Epithelial cell of esophagus (primary cell): ENCODE results near the gene GNAI1.

Experiments used
- DNase-seq: peaks from one replicate; pipeline ENCODE4 v3.0.0; 2010; ENCODE audit warnings: low read depth
- H3K4me3 ChIP-seq: 2 replicates; pipeline ENCODE4 v1.5.1; 2011; ENCODE audit warnings: mild to moderate bottlenecking, low read length, control low read depth
- TF ChIP-seq, protein P1 (sequence below): IDR thresholded peaks from 2 replicates; pipeline ENCODE4 v1.5.1; 2011; ENCODE audit warnings: low read depth, mild to moderate bottlenecking, low read length, control low read depth, inconsistent platforms; ENCODE audit not compliant: insufficient read depth; ENCODE audit errors: missing control alignments

The GNAI1 gene

DNA sequence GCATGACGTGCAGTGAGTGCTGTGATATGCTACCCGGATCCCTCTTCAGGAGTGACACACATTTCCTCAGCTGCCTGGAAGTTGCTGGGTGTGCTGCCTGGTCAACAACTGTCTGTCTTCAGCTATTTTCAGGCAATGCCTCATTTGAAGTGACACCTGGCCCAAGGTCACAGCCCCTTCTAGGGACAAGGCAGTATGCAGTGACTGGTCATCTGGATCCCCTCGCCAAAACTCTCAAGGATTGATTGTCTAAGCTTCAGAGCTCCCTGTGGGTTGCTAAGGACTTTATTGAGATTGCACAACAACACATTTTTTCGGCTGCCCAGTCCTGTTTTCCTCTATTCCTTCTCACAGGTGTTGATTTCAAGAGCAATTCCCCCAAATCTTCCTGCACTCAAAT is 108.8 kb downstream of the GNAI1 start:
- TF ChIP-seq, protein P1, sequence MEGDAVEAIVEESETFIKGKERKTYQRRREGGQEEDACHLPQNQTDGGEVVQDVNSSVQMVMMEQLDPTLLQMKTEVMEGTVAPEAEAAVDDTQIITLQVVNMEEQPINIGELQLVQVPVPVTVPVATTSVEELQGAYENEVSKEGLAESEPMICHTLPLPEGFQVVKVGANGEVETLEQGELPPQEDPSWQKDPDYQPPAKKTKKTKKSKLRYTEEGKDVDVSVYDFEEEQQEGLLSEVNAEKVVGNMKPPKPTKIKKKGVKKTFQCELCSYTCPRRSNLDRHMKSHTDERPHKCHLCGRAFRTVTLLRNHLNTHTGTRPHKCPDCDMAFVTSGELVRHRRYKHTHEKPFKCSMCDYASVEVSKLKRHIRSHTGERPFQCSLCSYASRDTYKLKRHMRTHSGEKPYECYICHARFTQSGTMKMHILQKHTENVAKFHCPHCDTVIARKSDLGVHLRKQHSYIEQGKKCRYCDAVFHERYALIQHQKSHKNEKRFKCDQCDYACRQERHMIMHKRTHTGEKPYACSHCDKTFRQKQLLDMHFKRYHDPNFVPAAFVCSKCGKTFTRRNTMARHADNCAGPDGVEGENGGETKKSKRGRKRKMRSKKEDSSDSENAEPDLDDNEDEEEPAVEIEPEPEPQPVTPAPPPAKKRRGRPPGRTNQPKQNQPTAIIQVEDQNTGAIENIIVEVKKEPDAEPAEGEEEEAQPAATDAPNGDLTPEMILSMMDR, result no peak
- H3K4me3 ChIP-seq, result no peak overlapping the region
- DNase-seq, result no peak

DNA sequence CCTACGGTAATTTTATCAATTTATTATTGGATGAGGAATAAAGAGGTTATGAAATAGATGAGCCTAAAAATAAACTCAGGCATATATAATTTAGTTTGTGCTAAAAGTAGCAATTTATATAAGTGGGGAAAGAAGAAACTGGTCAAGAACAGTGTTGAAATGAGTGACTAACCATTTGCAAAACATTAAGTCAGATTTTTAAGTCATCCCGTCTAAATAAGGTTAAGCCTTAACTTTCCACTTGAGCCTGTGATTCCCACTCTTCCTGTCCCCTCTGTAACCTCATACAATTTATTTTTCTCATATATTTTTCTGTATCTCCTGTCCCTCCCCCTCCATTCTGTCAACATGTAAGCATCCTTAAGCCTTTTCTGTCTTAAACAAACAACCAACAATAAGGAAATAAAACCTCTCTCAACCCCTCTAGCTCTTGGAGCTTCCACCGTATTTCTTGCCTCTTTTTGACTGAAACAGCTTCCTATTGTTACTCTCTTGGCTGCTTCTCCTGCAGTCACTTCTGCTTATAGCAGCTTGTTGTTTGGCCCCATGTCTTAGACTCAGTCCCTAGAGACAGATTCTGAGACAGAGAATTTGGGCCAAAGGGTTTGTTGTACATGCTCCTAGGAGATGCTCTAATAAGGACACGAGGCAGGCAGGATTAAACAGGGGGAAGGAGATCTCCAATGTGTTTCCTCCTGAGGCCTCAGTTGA is 109.7 kb downstream of the GNAI1 start:
- no peak overlapping the region for H3K4me3 ChIP-seq
- DNase-seq, result no peak
- TF ChIP-seq, protein P1, result no peak

GRCh38 chr7:80247144-80247543 is 112.5 kb downstream of the GNAI1 start:
- no peak for DNase-seq
- TF ChIP-seq, protein P1, result no peak
- no peak overlapping the region for H3K4me3 ChIP-seq

GRCh38 chr7:80247891-80248290 is 113.3 kb downstream of the GNAI1 start:
- DNase-seq, result no peak
- no peak overlapping the region for H3K4me3 ChIP-seq
- TF ChIP-seq, protein P1, result no peak

DNA sequence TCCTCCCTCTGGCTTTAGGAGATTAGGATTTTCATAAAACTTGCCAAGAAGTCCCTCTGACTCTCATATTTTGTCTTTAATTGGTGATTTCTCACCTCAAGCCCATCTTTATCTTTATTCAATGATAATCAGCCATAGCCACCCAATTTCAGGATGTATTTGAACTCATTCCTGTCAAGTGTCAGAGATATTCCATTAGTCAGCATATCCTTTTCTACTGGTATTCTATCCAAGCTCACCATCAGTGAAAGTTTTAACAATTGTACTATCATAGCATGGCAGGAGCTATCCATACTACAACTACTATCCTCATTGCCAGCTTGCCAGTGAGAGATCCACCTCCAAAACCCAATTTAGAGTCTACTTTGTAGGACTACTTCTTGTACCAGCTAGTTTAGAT is 114.6 kb downstream of the GNAI1 start:
- TF ChIP-seq, protein P1, result no peak
- DNase-seq, result no peak
- no peak overlapping the region for H3K4me3 ChIP-seq

- H3K4me3 ChIP-seq, result no peak overlapping the region
- no peak for DNase-seq
- TF ChIP-seq, protein P1, result no peak
These were observed 115.1 kb downstream of the GNAI1 start for GRCh38 chr7:80249619-80250295.
